Measurements from ENCODE around the gene THAP5. TPM values are rescaled to one million over a fixed set of nuclear protein-coding genes. Genes with fewer than 3 reads are reported as not detected.

Gene THAP5
- total RNA-seq, 1 experiment from 2014 or later = 24.6 TPM

- DNase-seq (ENCODE audit: low read depth, low spot score) = no peak
- Histone ChIP-seq H3K27ac (ENCODE audit: low read length) (no peak overlapping the region), H3K4me1 (ENCODE audit: control insufficient read depth, insufficient read depth, low read length) (no peaks in the 10 kb centered on the region), H3K36me3 (ENCODE audit: control insufficient read depth, insufficient read depth, low read length) (no peaks in the 10 kb centered on the region), H3K27me3 (ENCODE audit: control insufficient read depth, insufficient read depth, low read length) (peaks cover 3% of the 10 kb centered on the region; the same call in 1 of the 2 replicates), H3K9me3 (ENCODE audit: control insufficient read depth, insufficient read depth, low read depth, low read length) (no peaks in the 10 kb centered on the region), H3K4me3 (ENCODE audit: low read depth in 2 of 2, low read length in 2 of 2) (no peak overlapping the region)
- ChIA-PET CTCF (no interaction called here), POLR2A (no interaction called here)
- in situ Hi-C loops (cut with HindIII; ENCODE audit: low pct_unique_long_range_greater_than_20kb, low sequenced_read_pairs) = no loop called here
- no peak for TF ChIP-seq TCF7L2 (IDR thresholded peaks at IDR 0.05; ENCODE audit: low read depth, low read length)
- no peak for TF ChIP-seq POLR2AphosphoS5 (IDR thresholded peaks at IDR 0.05; ENCODE audit: low read depth, low read length)
- no peak for TF ChIP-seq REST (IDR thresholded peaks at IDR 0.05; ENCODE audit: insufficient read depth in 1 of 2, low read depth in 2 of 2, low read length in 1 of 2)
- TF ChIP-seq SIN3A (IDR thresholded peaks at IDR 0.05; ENCODE audit: borderline replicate concordance, insufficient read depth, low read depth, low read length) = no peak
- no peak for TF ChIP-seq CTCF (IDR thresholded peaks at IDR 0.05)
- ATAC-seq = no peak
- intact Hi-C loops (cut with micrococcal nuclease; ENCODE audit: unreplicated experiment) = no loop called here
- BruUV-seq (replicated peaks) = no TSS peak
These were observed 21.1 kb upstream of the THAP5 start for GRCh38 chr7:108590606-108591005.

GRCh38 chr7:108589874-108590273 lies 20.4 kb upstream of the THAP5 start:
- intact Hi-C loops (cut with micrococcal nuclease; ENCODE audit: unreplicated experiment) = no loop called here
- in situ Hi-C loops (cut with HindIII; ENCODE audit: low pct_unique_long_range_greater_than_20kb, low sequenced_read_pairs) = no loop called here
- no peaks in the 10 kb centered on the region for H3K4me1 ChIP-seq (ENCODE audit: control insufficient read depth, insufficient read depth, low read length)
- DNase-seq (ENCODE audit: low read depth, low spot score) = no peak
- ATAC-seq = no peak
- BruUV-seq (replicated peaks) = no TSS peak
- peaks cover 3% of the 10 kb centered on the region; the same call in 1 of the 2 replicates for H3K27me3 ChIP-seq (ENCODE audit: control insufficient read depth, insufficient read depth, low read length)
- H3K27ac ChIP-seq (ENCODE audit: low read length) = no peak overlapping the region
- no peak overlapping the region for H3K4me3 ChIP-seq (ENCODE audit: low read depth in 2 of 2, low read length in 2 of 2)
- H3K9me3 ChIP-seq (ENCODE audit: control insufficient read depth, insufficient read depth, low read depth, low read length) = no peaks in the 10 kb centered on the region
- TF ChIP-seq CTCF (IDR thresholded peaks at IDR 0.05) = no peak
- TF ChIP-seq REST (IDR thresholded peaks at IDR 0.05; ENCODE audit: insufficient read depth in 1 of 2, low read depth in 2 of 2, low read length in 1 of 2) = no peak
- no peak for TF ChIP-seq TCF7L2 (IDR thresholded peaks at IDR 0.05; ENCODE audit: low read depth, low read length)
- no peak for TF ChIP-seq SIN3A (IDR thresholded peaks at IDR 0.05; ENCODE audit: borderline replicate concordance, insufficient read depth, low read depth, low read length)
- TF ChIP-seq POLR2AphosphoS5 (IDR thresholded peaks at IDR 0.05; ENCODE audit: low read depth, low read length) = no peak
- no peaks in the 10 kb centered on the region for H3K36me3 ChIP-seq (ENCODE audit: control insufficient read depth, insufficient read depth, low read length)
- ChIA-PET CTCF (no interaction called here), POLR2A (no interaction called here)

Data from Panc1 (cell line).